GM21515 (cell line): Measurements from ENCODE around the gene ARHGAP27.
A peak's percentile ranks its signal among the peaks of the same experiment; 100 is the strongest.
"Not testable (repeated sequence)": the region's sequence is repeated elsewhere in the genome, so short reads cannot be mapped to it uniquely, and the experiment has no call there.

ENCODE experiments used
- ATAC-seq: cut with Tn5 transposase; IDR thresholded peaks from one replicate; pipeline ENCODE4 v1.9.1; 2021; ENCODE audit not compliant: unreplicated experiment

ARHGAP27 gene

GRCh38 chr17:45432405-45433158, at the start of gene ARHGAP27:
Gene ARHGAP27, minus strand, starts transcription at chr17:45432870. Its CDS starts 2,591 bp downstream, at chr17:45430279.
- no peak for ATAC-seq

- not testable (repeated sequence) for ATAC-seq
Observed at GRCh38 chr17:45482317-45482716, 49.6 kb upstream of the ARHGAP27 start.

GRCh38 chr17:45475436-45475835, 42.8 kb upstream of the ARHGAP27 start:
- not testable (repeated sequence) for ATAC-seq

GRCh38 chr17:45472249-45472648, 39.6 kb upstream of the ARHGAP27 start:
- ATAC-seq, result not testable (repeated sequence)

GRCh38 chr17:45469204-45469563, 36.5 kb upstream of the ARHGAP27 start:
- ATAC-seq, result not testable (repeated sequence)

- not testable (repeated sequence) for ATAC-seq
Observed at GRCh38 chr17:45468293-45469203, 35.9 kb upstream of the ARHGAP27 start.

- peak; percentile 62 for ATAC-seq
Observed at GRCh38 chr17:45461524-45462327, 29.1 kb upstream of the ARHGAP27 start.

GRCh38 chr17:45460422-45460821, 27.8 kb upstream of the ARHGAP27 start:
- ATAC-seq, result not testable (repeated sequence)

- not testable (repeated sequence) for ATAC-seq
Observed at GRCh38 chr17:45454341-45454740, 21.7 kb upstream of the ARHGAP27 start.

GRCh38 chr17:45453731-45454130, 21.1 kb upstream of the ARHGAP27 start:
- not testable (repeated sequence) for ATAC-seq

GRCh38 chr17:45453225-45453534, 20.5 kb upstream of the ARHGAP27 start:
- ATAC-seq, result not testable (repeated sequence)

- ATAC-seq, result not testable (repeated sequence)
Observed at GRCh38 chr17:45452329-45453224, 19.9 kb upstream of the ARHGAP27 start.

- not testable (repeated sequence) for ATAC-seq
Observed at GRCh38 chr17:45451660-45452059, 19.0 kb upstream of the ARHGAP27 start.

- no peak for ATAC-seq
Observed at GRCh38 chr17:45451131-45451530, 18.5 kb upstream of the ARHGAP27 start.

GRCh38 chr17:45449708-45450329, 17.1 kb upstream of the ARHGAP27 start:
- ATAC-seq, result not testable (repeated sequence)

GRCh38 chr17:45449260-45449659, 16.6 kb upstream of the ARHGAP27 start:
- not testable (repeated sequence) for ATAC-seq

GRCh38 chr17:45448483-45448882, 15.8 kb upstream of the ARHGAP27 start:
- not testable (repeated sequence) for ATAC-seq

- not testable (repeated sequence) for ATAC-seq
Observed at GRCh38 chr17:45448066-45448465, 15.4 kb upstream of the ARHGAP27 start.

GRCh38 chr17:45447650-45448049, 15.0 kb upstream of the ARHGAP27 start:
- not testable (repeated sequence) for ATAC-seq
